Activated effector memory CD4-positive, alpha-beta T cell treated with Interleukin-2 at 50 U/mL for 16 hours (primary cell): Measurements from ENCODE around the gene IL17F.
A peak's percentile ranks its signal among the peaks of the same experiment; 100 is the strongest.

Source experiments
- DNase-seq: peaks from one replicate; pipeline ENCODE4 v3.0.0-alpha.2; 2020

IL17F gene

GRCh38 chr6:52244400-52244799 is at the start of gene IL17F:
TSS of gene IL17F (minus strand) at chr6:52244500. CDS start at chr6:52244429, 71 bp downstream.
- DNase-seq: no peak

GRCh38 chr6:52293067-52293466 is 48.8 kb upstream of the IL17F start:
- no peak for DNase-seq

GRCh38 chr6:52288841-52289240 is 44.5 kb upstream of the IL17F start:
- DNase-seq: no peak

- no peak for DNase-seq
These were observed 43.9 kb upstream of the IL17F start for GRCh38 chr6:52288216-52288615.

GRCh38 chr6:52286798-52287432 is 42.6 kb upstream of the IL17F start:
- peak; percentile 25 for DNase-seq

- no peak for DNase-seq
These were observed 41.1 kb upstream of the IL17F start for GRCh38 chr6:52285177-52286068.

GRCh38 chr6:52284460-52285176 is 40.3 kb upstream of the IL17F start, which contains the start of gene MCM3:
TSS of gene MCM3 (minus strand) at chr6:52284742. CDS start at chr6:52284674, 68 bp downstream.
- DNase-seq: peak; percentile 95

- DNase-seq: no peak
These were observed 39.8 kb upstream of the IL17F start for GRCh38 chr6:52284131-52284459.

- no peak for DNase-seq
These were observed 38.8 kb upstream of the IL17F start for GRCh38 chr6:52283111-52283510.

- no peak for DNase-seq
These were observed 31.8 kb upstream of the IL17F start for GRCh38 chr6:52276130-52276529.

- DNase-seq: no peak
These were observed 27.7 kb upstream of the IL17F start for GRCh38 chr6:52271852-52272460.

GRCh38 chr6:52263709-52264540 is 19.6 kb upstream of the IL17F start:
- DNase-seq: peak; percentile 48

GRCh38 chr6:52262620-52263344 is 18.5 kb upstream of the IL17F start:
- DNase-seq: no peak

- DNase-seq: no peak
These were observed 16.9 kb upstream of the IL17F start for GRCh38 chr6:52261229-52261628.

GRCh38 chr6:52260634-52261033 is 16.3 kb upstream of the IL17F start:
- DNase-seq: no peak

GRCh38 chr6:52255434-52255833 is 11.1 kb upstream of the IL17F start:
- DNase-seq: no peak

GRCh38 chr6:52254731-52255378 is 10.6 kb upstream of the IL17F start:
- no peak for DNase-seq

- no peak for DNase-seq
These were observed 9.2 kb upstream of the IL17F start for GRCh38 chr6:52253494-52253893.

GRCh38 chr6:52251113-52251512 is 6.8 kb upstream of the IL17F start:
- DNase-seq: no peak

GRCh38 chr6:52249078-52249477 is 4.8 kb upstream of the IL17F start:
- no peak for DNase-seq

GRCh38 chr6:52245425-52245824 is 1.1 kb upstream of the IL17F start:
- DNase-seq: no peak
